HepG2 (cell line): ENCODE data around the gene PPP4R2. TPM values are rescaled to one million over a fixed set of nuclear protein-coding genes. Genes with fewer than 3 reads are reported as not detected.

Experiments
- AGO1 ChIP-seq: fragments of 200-400 bp; formaldehyde crosslinking; IDR thresholded peaks from 2 replicates; pipeline ENCODE4 v1.6.1; 2017; ENCODE audit warnings: mild to moderate bottlenecking, low read depth, low read length, moderate library complexity; ENCODE audit not compliant: poor library complexity, severe bottlenecking
- ARNT2 ChIP-seq: sonication (generic); formaldehyde crosslinking; IDR thresholded peaks from 2 replicates; pipeline ENCODE4 v1.8.0; 2022; ENCODE audit warnings: mild to moderate bottlenecking, low read depth, missing genetic modification reagents, moderate library complexity
- BCL6 ChIP-seq: IDR thresholded peaks from 2 replicates; pipeline ENCODE4 v1.6.1; 2016; ENCODE audit warnings: missing genetic modification reagents, missing compliant biosample characterization
- HOXA5 ChIP-seq: sonication (generic); formaldehyde crosslinking; IDR thresholded peaks from 2 replicates; pipeline ENCODE4 v1.4.0; 2020; ENCODE audit warnings: missing genetic modification reagents
- KLF13 ChIP-seq: sonication (generic); formaldehyde crosslinking; IDR thresholded peaks from 2 replicates; pipeline ENCODE4 v1.4.0; 2020; ENCODE audit warnings: mild to moderate bottlenecking, missing genetic modification reagents
- MAF1 ChIP-seq: sonication (generic); formaldehyde crosslinking; IDR thresholded peaks from 2 replicates; pipeline ENCODE4 v1.5.0; 2020; ENCODE audit warnings: missing genetic modification reagents, borderline replicate concordance
- MAX ChIP-seq: IDR thresholded peaks from 2 replicates; pipeline ENCODE4 v1.6.1; 2012; ENCODE audit warnings: inconsistent platforms
- MXI1 ChIP-seq: IDR thresholded peaks from 3 replicates; pipeline ENCODE4 v1.6.1; 2012; ENCODE audit warnings: low read depth, low read length, inconsistent platforms, borderline replicate concordance
- MYNN ChIP-seq: sonication (generic); formaldehyde crosslinking; IDR thresholded peaks from 2 replicates; pipeline ENCODE4 v1.4.0; 2020; ENCODE audit warnings: mild to moderate bottlenecking, low read depth, missing genetic modification reagents
- MZF1 ChIP-seq: sonication (generic); formaldehyde crosslinking; IDR thresholded peaks from 2 replicates; pipeline ENCODE4 v1.8.1; 2023; ENCODE audit warnings: mild to moderate bottlenecking, missing genetic modification reagents, borderline replicate concordance
- NFATC3 ChIP-seq: sonication (generic); formaldehyde crosslinking; IDR thresholded peaks from 2 replicates; pipeline ENCODE4 v1.5.1; 2020; ENCODE audit warnings: mild to moderate bottlenecking, missing genetic modification reagents
- NRL ChIP-seq: sonication (generic); formaldehyde crosslinking; IDR thresholded peaks from 2 replicates; pipeline ENCODE4 v1.5.0; 2020; ENCODE audit warnings: missing genetic modification reagents, mild to moderate bottlenecking, moderate library complexity, borderline replicate concordance
- PAF1 ChIP-seq: IDR thresholded peaks from 2 replicates; pipeline ENCODE4 v1.6.1; 2016; ENCODE audit warnings: missing genetic modification reagents, missing compliant biosample characterization
- RELA ChIP-seq: sonication (generic); formaldehyde crosslinking; IDR thresholded peaks from 2 replicates; pipeline ENCODE4 v1.4.0; 2020; ENCODE audit warnings: missing genetic modification reagents
- REST ChIP-seq, 2 experiments: IDR thresholded peaks; 2 replicates each; pipeline ENCODE4 v1.6.1; 2011 to 2012; ENCODE audit warnings: low read length in 2 of 2, borderline replicate concordance in 1 of 2, low read depth in 1 of 2, mild to moderate bottlenecking in 1 of 2, moderate library complexity in 1 of 2
- SIX4 ChIP-seq: sonication (generic); formaldehyde crosslinking; IDR thresholded peaks from 2 replicates; pipeline ENCODE4 v1.4.0; 2020; ENCODE audit warnings: missing genetic modification reagents
- SP2 ChIP-seq: sonication (generic); formaldehyde crosslinking; IDR thresholded peaks from 2 replicates; pipeline ENCODE4 v1.5.1; 2020; ENCODE audit warnings: mild to moderate bottlenecking, missing genetic modification reagents
- SRY ChIP-seq: sonication (generic); formaldehyde crosslinking; IDR thresholded peaks from 2 replicates; pipeline ENCODE4 v1.8.0; 2022; ENCODE audit warnings: mild to moderate bottlenecking, missing genetic modification reagents
- TOPORS ChIP-seq: sonication (generic); formaldehyde crosslinking; IDR thresholded peaks from 2 replicates; pipeline ENCODE4 v1.8.0; 2023; ENCODE audit warnings: mild to moderate bottlenecking, missing genetic modification reagents
- TRAFD1 ChIP-seq: sonication (generic); formaldehyde crosslinking; IDR thresholded peaks from 2 replicates; pipeline ENCODE4 v1.5.1; 2020; ENCODE audit warnings: missing genetic modification reagents, mild to moderate bottlenecking, borderline replicate concordance
- ZBTB1 ChIP-seq: sonication (generic); formaldehyde crosslinking; IDR thresholded peaks from 2 replicates; pipeline ENCODE4 v1.4.0; 2020; ENCODE audit warnings: missing genetic modification reagents, borderline replicate concordance
- ZNF30 ChIP-seq: sonication (generic); formaldehyde crosslinking; IDR thresholded peaks from 2 replicates; pipeline ENCODE4 v1.5.0; 2020; ENCODE audit warnings: mild to moderate bottlenecking, missing genetic modification reagents
- ZNF644 ChIP-seq: IDR thresholded peaks from 2 replicates; pipeline ENCODE4 v1.6.1; 2016; ENCODE audit warnings: low read depth
- ZNF75D ChIP-seq: sonication (generic); formaldehyde crosslinking; IDR thresholded peaks from 2 replicates; pipeline ENCODE4 v1.8.1; 2023; ENCODE audit warnings: missing genetic modification reagents, mild to moderate bottlenecking, borderline replicate concordance
- ZNF839 ChIP-seq: sonication (generic); formaldehyde crosslinking; IDR thresholded peaks from 2 replicates; pipeline ENCODE4 v1.4.0; 2020; ENCODE audit warnings: missing genetic modification reagents, mild to moderate bottlenecking, borderline replicate concordance
- ZNF891 ChIP-seq: sonication (generic); formaldehyde crosslinking; IDR thresholded peaks from 2 replicates; pipeline ENCODE4 v1.5.0; 2020; ENCODE audit warnings: mild to moderate bottlenecking, missing genetic modification reagents
- polyA plus RNA-seq, 8 experiments: library from polyadenylated mRNA; depleted of rRNA in 3 of 8; stranded (reverse) in 7 of 8; unstranded in 1 of 8; fragments of >200 nt; fragmentation: Illumina TruSeq in 4 of 8; extraction: Trizol in 4 of 8; gene quantifications; 2 replicates each; pipeline versions ENCODE4 v1.2.1 to v1.2.3, GENCODE V29; 2011 to 2016; ENCODE audit warnings: low read depth in 4 of 8, missing spikeins in 1 of 8, mixed read lengths in 1 of 8; ENCODE audit not compliant: insufficient read depth in 1 of 8
- total RNA-seq, 5 experiments: library from RNA; depleted of rRNA; stranded (reverse); fragments of >200 nt; fragmentation: Illumina TruSeq; extraction: Trizol; gene quantifications; 2 replicates each; pipeline ENCODE4 v1.2.3, GENCODE V29; 2016; ENCODE audit warnings: low read depth in 1 of 5
- TF ChIP-seq, protein P1 (sequence below): IDR thresholded peaks from 2 replicates; pipeline ENCODE4 v1.6.1; 2016; ENCODE audit warnings: missing genetic modification reagents, missing compliant biosample characterization

PPP4R2 gene
- total and polyA plus RNA-seq, 2 of the 13 experiments (the other 11 are each of a cell fraction or from before 2014, with no cell fraction given) = 22.3 to 161 TPM

DNA sequence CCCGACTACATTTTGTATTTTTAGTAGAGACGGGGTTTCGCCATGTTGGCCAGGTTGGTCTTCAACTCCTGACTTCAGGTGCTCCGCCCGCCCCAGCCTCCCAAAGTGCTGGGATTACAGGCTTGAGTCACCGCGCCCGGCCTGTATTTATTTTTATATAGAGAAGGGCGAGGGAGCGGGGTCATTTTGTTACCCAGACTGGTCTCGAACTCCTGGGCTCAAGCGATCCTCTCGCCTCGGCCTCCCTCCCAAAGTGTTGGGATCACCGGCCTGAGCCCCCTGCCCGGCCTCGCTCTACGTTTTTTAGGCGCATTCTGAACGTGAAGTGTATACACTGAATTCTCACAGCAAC is 514 bp upstream of the PPP4R2 start (continued):
- TF ChIP-seq REST (IDR thresholded peaks at IDR 0.05; ENCODE audit: borderline replicate concordance in 1 of 2, low read depth in 1 of 2, low read length in 2 of 2) = no peak
- TF ChIP-seq MZF1 = 0 out of 2 replicates have a peak, but pooled peaks have one; percentile 20
- TF ChIP-seq BCL6 (CRISPR knock-in tag) = no peak
- TF ChIP-seq MXI1 = no peak
- TF ChIP-seq ZNF644 (CRISPR knock-in tag) = no peak
- TF ChIP-seq SRY = 0 out of 2 replicates have a peak, but pooled peaks have one; percentile 17
- no peak for TF ChIP-seq RELA (CRISPR knock-in tag)
- TF ChIP-seq HOXA5 (CRISPR knock-in tag) = no peak
- TF ChIP-seq MAF1 = no peak
- no peak for TF ChIP-seq ZNF30
- peak; percentile 80; the same call in 1 of the 2 replicates for TF ChIP-seq NRL
- TF ChIP-seq, protein P1, sequence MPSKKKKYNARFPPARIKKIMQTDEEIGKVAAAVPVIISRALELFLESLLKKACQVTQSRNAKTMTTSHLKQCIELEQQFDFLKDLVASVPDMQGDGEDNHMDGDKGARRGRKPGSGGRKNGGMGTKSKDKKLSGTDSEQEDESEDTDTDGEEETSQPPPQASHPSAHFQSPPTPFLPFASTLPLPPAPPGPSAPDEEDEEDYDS = no peak
- 0 out of 2 replicates have a peak, but pooled peaks have one; percentile 52 for TF ChIP-seq ZNF891
- no peak for TF ChIP-seq MYNN
- TF ChIP-seq SIX4 (CRISPR knock-in tag) = no peak
- TF ChIP-seq NFATC3 (CRISPR knock-in tag) = no peak
- TF ChIP-seq AGO1 = no peak
- no peak for TF ChIP-seq ARNT2
- no peak for TF ChIP-seq PAF1 (CRISPR knock-in tag)
- TF ChIP-seq TOPORS (CRISPR knock-in tag) = 0 out of 2 replicates have a peak, but pooled peaks have one; percentile 38
- TF ChIP-seq MAX = no peak
- TF ChIP-seq KLF13 = no peak
- no peak for TF ChIP-seq ZNF839
- no peak for TF ChIP-seq ZNF75D (CRISPR knock-in tag)
- no peak for TF ChIP-seq ZBTB1 (CRISPR knock-in tag)
- no peak for TF ChIP-seq TRAFD1
- TF ChIP-seq SP2 = no peak
